ENCODE results near the gene IMMP2L.
"Not testable (repeated sequence)": the region's sequence is repeated elsewhere in the genome, so short reads cannot be mapped to it uniquely, and the experiment has no call there.

Gene IMMP2L

DNA sequence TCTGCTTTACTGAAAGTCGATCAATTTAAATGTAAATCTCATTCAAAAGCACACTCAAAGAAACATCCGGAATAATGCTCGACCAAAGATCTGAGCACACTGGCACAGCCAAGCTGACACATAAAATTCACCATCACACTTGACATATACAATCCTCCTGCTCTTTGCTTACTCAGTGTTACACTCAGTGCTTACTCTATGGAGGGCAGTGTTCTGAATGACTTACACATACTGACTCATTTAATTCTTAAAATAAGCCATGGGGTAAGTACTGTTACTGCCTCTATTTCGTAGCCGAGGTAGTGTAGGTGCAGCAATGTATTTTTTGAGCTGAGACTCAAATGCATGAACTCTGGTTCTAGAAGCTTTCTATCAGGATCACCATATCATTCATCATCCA is 892.9 kb downstream of the IMMP2L start:
- no peak for DNase-seq

DNA sequence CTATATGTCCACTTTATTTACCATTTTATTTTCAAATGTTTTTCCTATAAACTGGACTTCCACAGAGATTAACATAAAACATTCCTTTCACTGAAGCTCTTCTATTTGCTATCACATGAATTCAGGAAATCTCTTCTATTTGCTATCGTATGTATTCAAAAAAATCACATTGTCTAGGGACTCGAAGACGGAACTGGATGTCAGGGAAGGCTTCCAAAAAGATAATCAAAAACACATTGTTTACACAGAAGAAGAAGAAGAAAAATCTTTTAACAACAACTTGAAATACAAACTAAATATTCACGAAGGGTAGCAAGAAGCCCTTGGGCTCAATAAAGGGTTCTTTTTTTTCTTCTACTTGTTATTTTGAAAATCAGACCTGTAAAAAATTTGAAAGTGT is 897.5 kb downstream of the IMMP2L start:
- DNase-seq = no peak

DNA sequence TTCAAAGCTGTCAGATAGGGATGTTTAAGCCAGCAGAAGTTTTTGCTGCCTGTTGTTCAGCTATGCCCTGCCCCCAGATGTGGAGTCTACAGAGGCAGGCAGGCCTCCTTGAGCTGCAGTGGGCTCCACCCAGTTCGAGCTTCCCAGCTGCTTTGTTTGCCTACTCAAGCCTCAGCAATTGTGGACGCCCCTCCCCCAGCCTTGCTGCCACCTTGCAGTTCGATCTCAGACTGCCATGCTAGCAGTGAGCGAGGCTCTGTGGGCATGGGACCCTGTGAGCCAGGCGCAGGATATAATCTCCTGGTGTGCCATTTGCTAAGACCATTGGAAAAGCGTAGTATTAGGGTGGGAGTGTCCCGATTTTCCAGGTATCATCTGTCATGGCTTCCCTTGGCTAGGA is 901.7 kb downstream of the IMMP2L start:
- DNase-seq = not testable (repeated sequence)

DNA sequence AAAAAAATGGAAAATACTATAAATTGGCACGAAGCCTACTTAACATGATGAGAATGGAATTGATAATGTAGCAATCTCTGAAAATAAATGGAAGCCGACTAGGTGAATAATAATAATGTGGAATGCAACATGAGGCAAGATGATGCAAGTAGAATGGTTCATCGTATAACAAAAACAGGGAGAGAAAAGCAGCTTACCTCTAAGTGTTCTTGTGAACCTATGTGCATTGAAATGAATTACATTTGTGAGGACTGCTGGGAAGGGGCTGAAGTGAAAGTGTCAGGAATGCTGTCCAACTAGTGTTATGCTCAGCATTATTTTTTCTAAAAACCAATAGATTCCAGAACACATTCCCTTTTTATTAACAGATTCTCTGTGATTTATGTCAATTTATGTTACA is 912.0 kb downstream of the IMMP2L start:
- DNase-seq = no peak

DNA sequence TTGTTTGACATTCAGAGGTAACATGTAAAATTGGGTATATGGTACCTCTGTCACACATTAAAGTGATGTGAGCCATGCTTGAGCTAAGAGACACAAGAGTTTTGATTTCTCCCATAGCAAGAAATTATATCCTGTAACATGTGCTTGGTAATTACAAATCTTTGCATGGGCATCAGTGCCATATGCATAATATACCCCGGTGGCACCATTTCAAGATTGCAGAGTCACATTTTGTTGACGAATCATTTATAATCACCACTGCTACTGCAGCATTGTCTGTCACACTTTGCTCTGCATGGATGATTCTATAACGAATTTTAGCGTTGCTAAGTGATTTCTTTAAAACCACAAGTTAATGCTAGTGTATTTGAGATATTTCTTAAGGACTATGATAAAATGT is 915.0 kb downstream of the IMMP2L start:
- DNase-seq = no peak

DNA sequence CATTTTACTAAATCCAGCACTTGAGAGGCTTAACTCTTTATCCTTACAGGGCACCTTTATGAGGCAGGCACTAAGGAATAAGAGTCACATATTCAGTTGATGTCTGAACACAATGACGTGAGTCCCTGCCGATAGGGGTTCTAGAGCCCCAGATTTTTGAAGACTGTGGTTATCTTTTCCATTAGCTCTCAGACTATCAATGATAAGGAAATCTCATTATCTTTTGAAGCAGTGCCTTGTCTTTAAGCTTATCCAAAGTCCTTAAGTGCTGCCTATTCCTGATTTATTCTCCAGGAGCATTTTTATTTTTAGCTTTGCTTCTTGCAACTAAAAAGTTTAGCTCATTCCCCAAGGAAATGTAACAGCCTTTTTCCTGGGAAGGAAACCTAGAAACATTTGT is 915.5 kb downstream of the IMMP2L start:
- DNase-seq = no peak

DNA sequence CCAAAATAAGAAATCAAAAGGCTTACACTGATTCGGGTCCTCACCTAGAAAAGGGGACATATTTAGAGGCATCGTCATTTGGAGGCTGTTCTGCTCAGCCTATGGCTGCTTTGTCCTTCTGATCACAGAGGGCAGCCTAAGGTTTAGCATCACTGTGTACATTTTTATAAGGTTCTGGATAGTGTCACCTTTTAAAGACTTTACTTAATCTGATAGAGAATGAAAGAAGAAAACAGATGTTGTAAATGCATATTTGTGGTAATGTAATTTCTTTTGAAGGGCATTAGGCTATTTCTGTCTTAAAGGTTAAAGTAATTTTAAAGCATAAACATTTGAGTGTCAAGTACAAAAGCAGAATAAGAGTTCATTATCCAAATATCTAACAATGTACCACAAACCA is 916.7 kb downstream of the IMMP2L start:
- no peak for DNase-seq

DNA sequence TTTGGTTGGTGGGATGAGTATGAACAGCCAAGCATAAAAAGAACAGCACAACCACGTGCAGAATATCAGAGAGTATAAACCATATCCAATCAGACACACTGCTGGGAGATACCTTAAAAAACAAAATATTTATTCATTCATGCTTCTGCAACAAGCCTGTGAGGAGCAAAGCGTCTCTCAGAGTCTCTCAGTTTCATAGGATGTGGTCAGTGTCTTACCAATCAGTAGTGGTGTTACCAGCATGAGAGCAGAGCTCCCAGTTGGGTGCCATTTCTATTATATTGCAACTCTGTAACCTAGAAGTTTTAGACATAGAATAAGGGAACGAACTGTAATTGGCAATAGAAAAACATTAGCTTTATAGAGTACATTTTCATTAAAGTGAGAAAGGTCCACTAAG is 917.2 kb downstream of the IMMP2L start:
- DNase-seq = no peak

DNA sequence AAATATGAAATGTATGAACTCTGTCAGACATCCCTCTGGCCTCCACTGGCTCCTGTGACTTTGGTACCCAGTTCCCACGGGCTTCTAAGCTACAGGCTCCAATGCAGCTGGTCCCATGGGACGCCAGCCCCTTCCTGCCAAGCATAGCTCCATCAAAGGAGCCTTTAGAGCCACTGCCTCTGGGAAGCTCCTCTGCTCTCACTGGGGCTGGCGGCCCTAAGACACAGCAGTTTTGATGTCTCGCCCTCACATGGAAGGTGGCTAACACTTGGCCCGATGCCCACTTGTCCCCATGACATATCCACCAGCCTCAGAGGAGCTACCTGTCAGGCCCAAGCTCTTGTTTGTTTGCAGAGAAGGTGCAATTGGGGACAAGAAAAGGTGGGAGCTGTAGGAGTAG is 925.0 kb downstream of the IMMP2L start:
- DNase-seq = no peak

DNA sequence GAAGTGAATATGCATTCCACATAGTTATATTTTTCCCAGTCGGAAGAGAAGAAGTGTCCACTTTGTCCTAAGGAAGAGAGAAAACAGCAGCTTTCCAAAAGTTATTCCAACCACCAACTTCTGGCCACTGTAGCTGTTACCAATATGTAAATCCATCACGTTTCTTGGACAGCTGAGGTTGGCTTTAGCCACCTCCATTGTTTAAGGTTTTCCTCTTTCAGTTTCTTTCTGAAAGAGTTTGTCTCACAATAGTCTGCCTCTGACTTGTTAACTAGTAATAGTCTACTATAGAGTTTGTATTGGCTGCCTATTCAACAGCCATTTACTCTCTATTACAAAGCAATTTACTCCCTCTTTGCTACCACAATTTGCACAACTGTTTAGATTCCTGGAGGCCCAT is 929.0 kb downstream of the IMMP2L start:
- no peak for DNase-seq

DNA sequence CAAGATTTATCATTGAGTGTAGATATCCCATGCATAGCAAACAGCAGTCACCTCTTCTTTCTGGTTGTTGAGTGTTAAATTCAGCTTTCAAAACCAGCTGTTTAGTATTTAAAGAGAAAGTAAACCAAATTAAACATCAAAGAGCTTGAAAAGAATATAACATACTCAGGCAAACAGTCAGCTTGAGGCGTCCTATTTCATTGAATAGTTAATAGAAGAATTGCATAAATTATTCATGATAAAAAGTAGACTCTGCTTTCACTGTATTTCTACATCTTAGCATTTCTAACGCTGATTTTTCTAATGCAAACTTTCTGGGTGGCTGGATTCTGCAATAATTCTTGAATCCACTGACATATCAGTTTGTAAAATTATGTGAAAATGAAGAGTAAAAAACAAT is 935.9 kb downstream of the IMMP2L start:
- DNase-seq = no peak

DNA sequence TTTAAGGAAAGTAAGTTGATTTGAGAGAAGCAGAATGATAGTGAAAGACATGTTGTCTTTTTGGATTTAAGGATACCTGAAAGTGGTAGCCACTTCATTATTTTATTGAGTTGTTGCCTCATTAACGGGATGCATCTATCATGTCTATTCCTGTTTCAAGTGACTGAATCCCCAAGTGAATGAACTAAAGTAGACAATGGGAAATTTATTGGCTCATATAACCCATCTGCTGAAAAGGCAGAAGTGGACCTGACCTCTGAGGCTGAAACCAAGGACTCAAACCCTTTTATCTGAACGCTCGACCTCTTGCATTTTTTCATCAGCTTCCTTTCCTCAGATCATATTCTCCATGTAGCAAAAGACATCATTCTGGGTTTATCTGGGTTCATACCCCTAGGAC is 937.0 kb downstream of the IMMP2L start:
- no peak for DNase-seq

DNA sequence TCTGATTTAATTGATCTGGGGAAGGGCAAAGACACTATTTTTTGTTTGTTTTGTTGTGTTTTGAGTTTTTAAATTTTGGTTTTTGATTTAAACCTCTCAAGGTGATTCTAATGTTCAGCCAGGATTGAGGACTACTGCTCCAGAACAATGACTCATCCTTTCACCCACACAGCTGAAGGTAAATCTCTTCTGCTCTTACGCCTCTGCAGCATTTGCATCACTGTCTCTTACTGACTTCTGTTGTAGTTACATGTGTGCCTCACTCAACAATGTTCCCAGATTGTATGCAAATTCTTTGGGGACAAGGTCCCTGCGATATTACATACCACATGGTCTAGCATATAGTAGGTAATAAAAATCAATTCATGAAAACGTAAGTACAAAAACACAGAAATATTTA is 938.9 kb downstream of the IMMP2L start:
- no peak for DNase-seq

DNA sequence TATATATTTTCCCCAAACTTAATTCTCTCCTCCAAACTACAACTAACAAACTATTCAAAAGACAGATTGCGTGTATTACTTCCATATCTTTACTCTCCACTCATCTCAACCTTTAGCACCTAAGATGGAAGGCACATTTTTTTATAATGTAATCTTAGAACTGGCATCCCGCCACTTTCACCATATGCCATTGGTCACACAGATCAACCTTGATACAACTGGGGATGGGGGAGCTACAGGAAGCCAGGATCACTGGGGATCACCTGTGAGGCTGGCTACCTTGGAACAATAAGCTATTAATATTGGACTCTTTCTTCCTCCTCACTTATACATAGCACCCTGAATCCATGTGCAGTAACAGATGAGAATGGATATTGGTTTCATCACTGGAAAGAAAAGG is 941.0 kb downstream of the IMMP2L start:
- DNase-seq = no peak

DNA sequence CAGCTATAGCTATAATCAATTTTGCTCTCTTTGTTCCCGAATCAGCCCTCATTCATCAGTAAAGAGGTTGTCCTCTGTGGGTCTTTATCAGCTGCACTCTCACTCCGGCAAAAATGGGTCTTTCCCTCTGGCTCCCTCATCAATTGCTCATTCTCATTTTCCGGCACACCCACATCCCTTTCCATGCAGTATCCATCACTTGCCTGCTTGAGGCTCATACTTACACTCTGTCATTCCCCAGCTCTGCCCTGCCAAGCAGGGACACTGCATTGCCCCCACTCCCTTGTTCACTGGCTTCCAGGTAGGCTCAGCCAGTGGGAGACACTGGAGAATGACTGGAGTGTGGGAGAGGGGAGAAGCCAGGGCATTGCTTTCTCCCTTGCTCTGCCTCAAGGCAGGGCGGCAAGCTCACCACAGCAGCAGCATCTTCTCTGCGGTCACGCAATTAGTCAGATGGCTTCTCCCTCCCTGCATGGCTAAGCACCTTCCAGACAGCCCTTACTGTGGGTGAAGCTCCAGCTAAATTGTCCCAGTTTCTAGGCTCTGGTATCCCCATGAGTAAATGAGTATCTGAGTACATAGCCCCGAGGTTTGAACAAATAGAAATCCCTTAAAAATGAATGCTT is 942.1 kb downstream of the IMMP2L start:
- no peak for DNase-seq
